A673 (cell line): ENCODE results near the gene CPPED1. TPM values are rescaled to one million over a fixed set of nuclear protein-coding genes. Genes with fewer than 3 reads are reported as not detected.

Experiments
- BruUV-seq: library from RNA; stranded (reverse); fragments of 400-500 nt; replicated peaks from 2 replicates; lab custom pipeline; 2021; lab: Mats Ljungman, UMichigan
- CTCF ChIA-PET: fragments of 300-600 bp; sonication (Branson Sonifier 250); formaldehyde crosslinking; loops from one replicate; lab custom pipeline; 2022; ENCODE audit warnings: antibody characterized with exemption; lab: Charles Lee
- POLR2A ChIA-PET: fragments of 300-600 bp; sonication (Branson Sonifier 250); formaldehyde crosslinking; loops from one replicate; lab custom pipeline; 2022; ENCODE audit warnings: antibody characterized with exemption; ENCODE audit not compliant: low non-redundant PET; lab: Charles Lee
- DNase-seq: peaks from one replicate; pipeline ENCODE4 v3.0.0-alpha.2; 2015; ENCODE audit warnings: low spot score
- H3K27ac ChIP-seq: fragments of 200-600 bp; sonication (generic); 2 replicates; pipeline ENCODE4 v1.5.1; 2016; ENCODE audit warnings: mixed run types, low read depth, mild to moderate bottlenecking, mixed read lengths, antibody characterized with exemption, low read length; ENCODE audit not compliant: poor library complexity, severe bottlenecking
- H3K27me3 ChIP-seq: fragments of 200-600 bp; sonication (generic); replicated peaks from 2 replicates; pipeline ENCODE4 v1.6.1; 2017; ENCODE audit warnings: mixed run types, low read depth, mild to moderate bottlenecking, mixed read lengths, antibody characterized with exemption, low read length; ENCODE audit not compliant: insufficient read depth, poor library complexity
- H3K36me3 ChIP-seq: fragments of 200-600 bp; sonication (generic); 2 replicates; pipeline ENCODE4 v1.6.1; 2016; ENCODE audit warnings: mixed run types, mild to moderate bottlenecking, mixed read lengths, antibody characterized with exemption, low read length; ENCODE audit not compliant: insufficient read depth, poor library complexity, severe bottlenecking
- H3K4me1 ChIP-seq: fragments of 200-600 bp; sonication (generic); 2 replicates; pipeline ENCODE4 v1.6.1; 2017; ENCODE audit warnings: mixed run types, mild to moderate bottlenecking, mixed read lengths, antibody characterized with exemption, low read length; ENCODE audit not compliant: insufficient read depth, poor library complexity, severe bottlenecking
- H3K4me3 ChIP-seq: fragments of 200-600 bp; sonication (generic); 2 replicates; pipeline ENCODE4 v1.5.1; 2016; ENCODE audit warnings: low read depth, mixed run types, mild to moderate bottlenecking, mixed read lengths, low read length; ENCODE audit not compliant: poor library complexity, severe bottlenecking
- H3K9me3 ChIP-seq: fragments of 200-600 bp; sonication (generic); 2 replicates; pipeline ENCODE4 v1.6.1; 2016; ENCODE audit warnings: mixed run types, low read depth, mild to moderate bottlenecking, mixed read lengths, antibody characterized with exemption, low read length; ENCODE audit not compliant: poor library complexity, severe bottlenecking
- EZH2 ChIP-seq: fragments of 200-600 bp; sonication (generic); IDR thresholded peaks from 2 replicates; pipeline ENCODE4 v1.6.1; 2017; ENCODE audit warnings: borderline replicate concordance, low read depth, mild to moderate bottlenecking, mixed read lengths, antibody characterized with exemption, low read length; ENCODE audit not compliant: poor library complexity, severe bottlenecking
- intact Hi-C: fragments of 100-400 bp; cut with micrococcal nuclease; formaldehyde crosslinking; loops from one replicate; pipeline ENCODE4 v1.10.0; 2022; ENCODE audit not compliant: unreplicated experiment
- total RNA-seq: library from RNA; stranded (reverse); gene quantifications from 2 replicates; pipeline ENCODE4 v1.2.3, GENCODE V29; 2021
- TF ChIP-seq, protein P1 (sequence below): fragments of 300-800, 200-600 bp; sonication (generic); conservative IDR thresholded peaks from 2 replicates; pipeline ENCODE4 v1.5.1; 2017; ENCODE audit warnings: low read depth, mild to moderate bottlenecking, antibody characterized with exemption, low read length, moderate library complexity, mixed read lengths

CPPED1 gene
- total RNA-seq, 1 experiment from 2014 or later, result 0.90 TPM

DNA sequence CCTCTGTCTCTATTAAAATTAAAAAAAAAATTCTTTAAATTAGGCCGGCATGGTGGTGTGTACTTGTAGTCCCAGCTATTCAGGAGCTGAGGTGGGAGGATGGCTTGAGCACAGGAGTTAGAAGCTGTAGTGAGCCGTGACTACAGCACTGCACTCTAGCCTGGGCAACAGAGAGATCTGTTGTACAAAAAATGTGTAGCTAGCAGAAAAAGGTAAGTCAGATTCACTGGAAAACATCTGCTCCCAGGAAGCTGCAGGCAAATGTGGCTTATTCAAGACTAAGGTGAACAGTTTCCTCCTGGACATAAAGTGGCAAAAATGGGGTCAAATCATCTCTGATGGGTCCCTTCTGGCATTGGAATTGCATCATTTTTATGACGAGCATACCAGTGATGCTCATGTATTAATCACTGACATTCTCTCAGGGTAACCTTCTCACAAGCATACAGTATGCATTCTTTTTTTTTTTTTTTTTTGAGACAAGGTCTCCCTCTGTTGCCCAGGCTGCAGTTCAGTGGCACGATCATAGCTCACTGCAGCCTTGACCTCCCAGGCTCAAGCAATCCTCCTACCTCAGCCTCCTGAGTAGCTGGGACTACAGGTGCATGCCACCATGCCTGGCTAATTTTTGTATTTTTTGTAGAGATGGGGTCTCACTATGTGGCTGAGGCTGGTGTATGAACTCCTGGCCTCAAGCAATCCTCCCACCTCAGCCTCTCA is 48.7 kb downstream of the CPPED1 start:
- H3K4me3 ChIP-seq, result no peak overlapping the region
- ChIA-PET CTCF (no interaction called here), POLR2A (no interaction called here)

DNA sequence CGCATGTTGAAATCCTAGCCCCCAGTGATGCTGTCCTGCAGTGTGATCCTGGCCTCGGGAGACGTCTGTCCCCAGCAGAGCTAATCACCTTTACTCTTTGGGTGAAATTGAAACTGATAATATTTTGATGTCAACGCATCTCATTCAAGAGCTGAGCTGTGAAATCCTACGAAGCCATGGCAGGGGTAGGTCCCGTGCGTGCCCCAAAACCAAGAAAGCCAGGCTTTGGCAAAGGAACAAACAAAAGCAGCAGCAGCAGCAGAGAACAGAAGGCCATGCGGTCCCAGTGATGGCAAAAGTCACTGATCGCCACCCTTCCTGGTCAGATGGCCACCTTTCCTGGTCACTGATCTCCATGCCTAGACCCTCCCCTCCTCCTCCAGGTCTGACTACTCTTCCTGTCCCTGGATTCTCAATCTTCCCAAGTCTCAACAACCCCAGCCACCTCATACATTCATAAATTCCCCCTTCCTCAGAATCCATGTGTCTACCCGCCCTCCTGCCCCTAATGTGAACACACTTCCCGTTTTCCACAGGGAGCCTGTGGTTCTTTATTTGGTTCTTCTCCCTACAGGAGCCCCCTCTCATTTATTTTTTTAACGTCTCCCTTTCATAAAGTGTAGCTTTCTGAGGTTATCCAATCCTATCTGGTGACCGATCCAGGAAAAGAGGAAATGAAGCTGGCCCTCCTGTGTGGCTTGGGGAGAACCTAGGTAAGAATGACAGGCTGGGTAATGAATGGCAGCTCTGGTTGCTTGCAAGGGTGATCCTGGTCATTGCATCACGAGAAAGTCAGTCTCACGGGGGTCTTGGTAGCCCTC is 50.3 kb downstream of the CPPED1 start:
- DNase-seq, result no peak

More for the DNA sequence above, 48.7 kb downstream of the CPPED1 start:
- DNase-seq, result no peak
- BruUV-seq, result no TSS peak
- no peak overlapping the region for H3K27ac ChIP-seq
- no peaks in the 10 kb centered on the region for H3K36me3 ChIP-seq
- TF ChIP-seq EZH2, result no peak
- TF ChIP-seq, protein P1, sequence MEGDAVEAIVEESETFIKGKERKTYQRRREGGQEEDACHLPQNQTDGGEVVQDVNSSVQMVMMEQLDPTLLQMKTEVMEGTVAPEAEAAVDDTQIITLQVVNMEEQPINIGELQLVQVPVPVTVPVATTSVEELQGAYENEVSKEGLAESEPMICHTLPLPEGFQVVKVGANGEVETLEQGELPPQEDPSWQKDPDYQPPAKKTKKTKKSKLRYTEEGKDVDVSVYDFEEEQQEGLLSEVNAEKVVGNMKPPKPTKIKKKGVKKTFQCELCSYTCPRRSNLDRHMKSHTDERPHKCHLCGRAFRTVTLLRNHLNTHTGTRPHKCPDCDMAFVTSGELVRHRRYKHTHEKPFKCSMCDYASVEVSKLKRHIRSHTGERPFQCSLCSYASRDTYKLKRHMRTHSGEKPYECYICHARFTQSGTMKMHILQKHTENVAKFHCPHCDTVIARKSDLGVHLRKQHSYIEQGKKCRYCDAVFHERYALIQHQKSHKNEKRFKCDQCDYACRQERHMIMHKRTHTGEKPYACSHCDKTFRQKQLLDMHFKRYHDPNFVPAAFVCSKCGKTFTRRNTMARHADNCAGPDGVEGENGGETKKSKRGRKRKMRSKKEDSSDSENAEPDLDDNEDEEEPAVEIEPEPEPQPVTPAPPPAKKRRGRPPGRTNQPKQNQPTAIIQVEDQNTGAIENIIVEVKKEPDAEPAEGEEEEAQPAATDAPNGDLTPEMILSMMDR, result no peak
- no peaks in the 10 kb centered on the region for H3K9me3 ChIP-seq
- H3K27me3 ChIP-seq, result no peaks in the 10 kb centered on the region
- H3K4me1 ChIP-seq, result no peaks in the 10 kb centered on the region
- intact Hi-C loops, result no loop called here

DNA sequence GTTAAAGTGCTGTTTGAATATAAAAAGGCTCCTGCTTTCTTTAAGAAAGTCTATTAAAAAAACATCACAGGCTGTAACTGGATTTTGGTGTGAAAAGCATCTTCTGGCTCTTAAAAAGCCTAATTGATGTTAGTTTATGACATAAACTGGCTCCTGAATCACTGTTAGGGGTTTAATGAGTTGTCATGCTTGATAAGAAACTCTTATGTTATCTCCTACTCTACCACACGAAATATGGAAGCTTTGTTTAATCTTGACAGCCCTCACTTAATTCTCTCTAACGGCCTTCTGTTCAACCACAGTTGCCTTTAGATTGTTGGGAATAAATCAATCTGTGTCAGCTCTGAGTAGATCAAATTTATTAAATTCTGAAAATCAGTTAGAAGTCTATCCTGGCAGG is 51.5 kb downstream of the CPPED1 start:
- Histone ChIP-seq H3K4me3 (no peak overlapping the region), H3K27ac (no peak overlapping the region), H3K9me3 (no peaks in the 10 kb centered on the region), H3K36me3 (no peaks in the 10 kb centered on the region), H3K4me1 (no peaks in the 10 kb centered on the region), H3K27me3 (no peaks in the 10 kb centered on the region)
- no peak for DNase-seq
- ChIA-PET POLR2A (no interaction called here), CTCF (no interaction called here)
- BruUV-seq, result no TSS peak
- intact Hi-C loops, result no loop called here
- TF ChIP-seq, protein P1, result no peak
- no peak for TF ChIP-seq EZH2

More for the DNA sequence above, 50.3 kb downstream of the CPPED1 start:
- CTCF ChIA-PET, result no interaction called here
- Histone ChIP-seq H3K4me1 (no peaks in the 10 kb centered on the region), H3K9me3 (no peaks in the 10 kb centered on the region), H3K4me3 (no peak overlapping the region), H3K27me3 (no peaks in the 10 kb centered on the region), H3K36me3 (no peaks in the 10 kb centered on the region), H3K27ac (no peak overlapping the region)
- TF ChIP-seq, protein P1, result no peak
- TF ChIP-seq EZH2, result no peak
- no TSS peak for BruUV-seq
- POLR2A ChIA-PET, result no interaction called here
- intact Hi-C loops, result no loop called here
